ENCODE results near the gene FARP2.
"Not testable (repeated sequence)": the region's sequence is repeated elsewhere in the genome, so short reads cannot be mapped to it uniquely, and the experiment has no call there.

Gene FARP2

DNA sequence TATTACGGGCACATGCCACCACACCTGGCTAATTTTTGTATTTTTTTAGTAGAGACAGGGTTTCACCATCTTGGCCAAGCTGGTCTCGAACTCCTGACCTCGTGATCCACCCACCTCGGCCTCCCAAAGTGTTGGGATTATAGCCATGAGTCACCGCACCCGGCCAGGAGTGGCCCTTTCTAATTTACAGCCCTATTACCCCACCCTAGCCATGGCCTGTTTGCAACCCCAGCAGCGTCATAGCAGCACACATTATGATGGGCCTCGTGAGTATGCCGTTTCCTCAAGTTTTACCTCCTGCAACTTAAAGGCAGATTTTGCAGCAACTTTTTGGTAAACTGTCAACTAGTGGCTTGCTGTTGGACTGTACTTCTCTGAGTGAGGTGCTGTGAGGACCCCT, 97.8 kb downstream of the FARP2 start:
- not testable (repeated sequence) for DNase-seq (ENCODE audit: low read depth in 3 of 3)

- no peak for DNase-seq (ENCODE audit: low read depth in 3 of 3)
Observed at GRCh38 chr2:241454837-241455485, 98.9 kb downstream of the FARP2 start.

- no peak for DNase-seq (ENCODE audit: low read depth in 3 of 3)
Observed at GRCh38 chr2:241456546-241456945, 100.5 kb downstream of the FARP2 start.

- no peak for DNase-seq (ENCODE audit: low read depth in 3 of 3)
Observed at GRCh38 chr2:241458687-241459086, 102.6 kb downstream of the FARP2 start.

DNA sequence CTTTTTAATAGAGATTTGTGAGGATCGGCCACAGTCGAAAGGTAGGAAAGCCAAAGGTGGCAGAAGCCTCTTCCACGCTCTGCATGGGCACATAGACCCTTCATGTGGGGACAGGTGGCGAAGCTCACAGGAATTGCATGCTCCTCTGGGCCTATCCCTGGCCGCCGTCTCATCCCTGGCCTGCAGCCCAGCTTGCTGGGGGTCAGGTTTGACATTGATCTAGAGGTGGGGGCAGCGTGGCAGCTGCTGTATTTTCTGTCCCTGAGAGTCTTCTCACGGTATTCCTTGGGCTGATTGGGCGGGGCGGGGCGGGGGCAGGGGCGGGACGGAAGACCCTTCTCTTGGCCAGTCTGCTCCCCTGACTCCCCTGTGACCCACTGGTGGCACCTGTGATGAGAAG, 103.4 kb downstream of the FARP2 start:
- DNase-seq (ENCODE audit: low read depth in 3 of 3): no peak

GRCh38 chr2:241460631-241461030, 104.5 kb downstream of the FARP2 start:
- no peak for DNase-seq (ENCODE audit: low read depth in 3 of 3)

DNA sequence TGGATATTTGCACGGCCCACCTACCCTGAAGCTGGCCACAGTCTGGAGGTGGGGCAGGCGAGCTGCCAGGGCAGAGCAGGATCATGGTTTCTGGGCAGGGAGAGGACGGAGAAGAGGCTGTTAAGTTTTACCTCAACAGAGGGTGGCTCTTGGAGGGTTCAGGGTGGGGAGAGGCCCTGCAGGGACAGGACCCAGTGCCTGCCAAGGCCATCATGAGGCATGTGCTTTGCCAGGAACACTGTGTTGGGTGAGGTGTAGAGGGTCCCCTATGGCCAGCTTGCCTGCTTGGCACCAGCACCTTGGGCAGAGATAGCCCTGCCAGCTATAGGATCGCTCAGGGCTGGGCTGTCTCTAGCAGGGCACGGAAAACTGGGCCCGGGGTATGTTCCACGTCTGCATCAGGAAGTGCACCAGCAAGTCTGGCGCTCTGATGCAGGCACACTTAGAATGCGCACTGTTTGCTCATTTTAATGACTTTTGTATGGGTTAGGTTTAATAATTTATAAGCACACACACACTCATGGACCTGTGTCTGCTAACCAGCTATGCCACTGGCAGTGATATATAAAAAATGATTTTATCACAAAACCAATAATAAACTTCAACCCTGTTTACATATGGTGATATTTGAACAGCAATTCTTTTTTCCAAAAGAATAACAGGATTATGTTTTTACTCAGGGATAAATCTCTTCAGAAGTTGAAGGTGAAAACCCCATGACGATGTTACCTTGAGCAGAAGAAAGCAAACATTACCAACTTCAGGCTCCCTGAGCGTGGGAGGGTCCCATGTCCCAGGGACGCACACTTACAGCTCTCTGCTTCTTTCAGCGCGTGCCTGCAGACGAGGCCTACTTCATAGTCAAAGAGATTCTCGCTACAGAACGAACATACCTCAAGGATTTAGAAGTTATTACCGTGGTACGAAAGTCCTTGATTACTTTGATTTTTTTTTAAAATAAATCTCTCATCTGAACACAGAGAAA, 105.9 kb downstream of the FARP2 start:
- no peak for DNase-seq (ENCODE audit: low read depth in 3 of 3)

DNA sequence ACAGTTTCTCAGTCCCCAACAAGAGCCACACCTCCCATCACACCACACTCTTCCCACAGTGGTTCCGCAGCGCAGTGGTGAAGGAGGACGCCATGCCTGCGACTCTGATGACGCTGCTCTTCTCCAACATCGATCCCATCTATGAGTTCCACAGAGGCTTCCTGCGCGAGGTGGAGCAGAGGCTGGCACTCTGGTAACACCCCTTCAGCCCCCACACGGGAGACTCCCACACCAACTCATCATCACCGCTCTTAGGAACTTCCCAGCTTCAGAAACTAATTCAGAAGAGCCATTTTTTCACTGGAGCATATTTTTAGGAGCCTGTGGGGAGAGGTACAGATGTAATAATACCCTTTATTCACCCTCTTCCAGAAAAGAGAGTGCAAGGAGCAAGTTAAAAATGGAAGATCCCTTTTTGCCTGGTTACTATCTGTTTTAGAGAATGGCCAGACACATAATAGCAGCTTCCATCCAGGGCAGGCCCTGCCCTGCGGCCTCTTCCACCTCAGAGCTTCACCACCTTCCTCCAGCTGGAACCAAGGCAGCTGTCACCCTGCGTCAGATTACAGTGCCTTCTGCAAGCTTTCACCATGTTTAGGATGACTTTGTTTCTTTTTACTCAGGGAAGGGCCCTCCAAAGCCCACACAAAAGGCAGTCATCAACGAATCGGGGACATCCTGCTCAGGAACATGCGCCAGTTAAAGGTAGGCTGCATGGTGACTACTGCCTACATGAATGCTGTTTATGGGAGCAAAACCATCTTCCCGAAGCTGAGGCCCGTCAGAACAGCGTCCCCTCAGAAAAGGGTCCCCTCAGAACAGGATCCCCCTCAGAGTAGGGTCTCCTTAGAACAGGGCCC, 107.4 kb downstream of the FARP2 start:
- DNase-seq (ENCODE audit: low read depth in 3 of 3): no peak

- no peak for DNase-seq (ENCODE audit: low read depth in 3 of 3)
Observed at GRCh38 chr2:241465543-241465942, 109.5 kb downstream of the FARP2 start.

GRCh38 chr2:241466230-241466629, 110.1 kb downstream of the FARP2 start:
- DNase-seq (ENCODE audit: low read depth in 3 of 3): no peak

DNA sequence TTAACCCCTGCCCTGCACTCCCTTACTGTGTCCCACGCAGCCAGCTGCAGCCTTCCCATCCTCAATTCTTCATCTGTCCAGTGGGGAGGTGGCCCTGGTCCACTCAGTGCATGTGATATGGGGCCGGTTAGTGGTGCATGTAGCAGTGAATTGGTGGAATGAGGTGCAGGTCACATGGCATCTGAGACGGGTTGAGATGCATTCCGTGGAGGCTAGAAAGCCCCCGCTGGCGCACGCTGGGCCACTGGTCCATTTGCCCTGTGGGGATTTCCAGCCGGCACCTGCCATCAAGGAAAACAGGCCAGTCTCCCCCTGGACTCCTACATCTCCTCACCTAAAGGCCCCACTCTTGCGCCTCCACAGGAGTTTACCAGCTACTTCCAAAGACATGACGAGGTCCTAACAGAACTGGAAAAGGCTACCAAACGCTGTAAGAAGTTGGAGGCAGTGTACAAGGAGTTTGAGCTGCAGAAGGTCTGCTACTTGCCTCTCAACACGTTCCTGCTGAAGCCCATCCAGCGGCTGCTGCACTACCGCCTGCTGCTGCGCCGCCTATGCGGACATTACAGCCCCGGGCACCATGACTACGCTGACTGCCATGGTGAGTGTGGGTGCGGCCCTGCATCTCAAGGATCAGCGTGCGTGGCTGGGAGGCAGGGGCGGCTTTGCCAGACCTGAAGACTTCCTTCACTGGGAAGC, 111.8 kb downstream of the FARP2 start:
- no peak for DNase-seq (ENCODE audit: low read depth in 3 of 3)

GRCh38 chr2:241468476-241468781, 112.3 kb downstream of the FARP2 start:
- DNase-seq (ENCODE audit: low read depth in 3 of 3): no peak

- no peak for DNase-seq (ENCODE audit: low read depth in 3 of 3)
Observed at GRCh38 chr2:241469746-241470145, 113.7 kb downstream of the FARP2 start.

- DNase-seq (ENCODE audit: low read depth in 3 of 3): no peak
Observed at GRCh38 chr2:241473399-241473798, 117.3 kb downstream of the FARP2 start.

DNA sequence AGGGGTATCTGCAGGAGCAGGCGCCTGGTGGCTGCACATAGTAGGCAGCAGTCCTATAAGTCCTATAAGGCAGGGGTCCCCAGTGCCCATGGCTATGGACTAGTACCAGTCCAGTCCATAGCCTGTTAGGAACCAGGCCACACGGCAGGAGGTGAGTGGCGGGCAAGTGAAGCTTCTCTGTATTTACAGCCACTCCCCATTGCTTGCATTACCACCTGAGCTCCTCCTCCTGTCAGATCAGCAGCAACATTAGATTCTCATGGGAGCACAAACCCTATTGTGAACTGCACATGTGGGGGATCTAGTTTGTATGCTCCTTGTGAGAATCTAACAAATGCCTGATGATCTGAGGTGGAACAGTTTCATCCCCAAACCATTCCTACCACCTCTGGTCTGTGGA, 119.2 kb downstream of the FARP2 start:
- no peak for DNase-seq (ENCODE audit: low read depth in 3 of 3)

DNA sequence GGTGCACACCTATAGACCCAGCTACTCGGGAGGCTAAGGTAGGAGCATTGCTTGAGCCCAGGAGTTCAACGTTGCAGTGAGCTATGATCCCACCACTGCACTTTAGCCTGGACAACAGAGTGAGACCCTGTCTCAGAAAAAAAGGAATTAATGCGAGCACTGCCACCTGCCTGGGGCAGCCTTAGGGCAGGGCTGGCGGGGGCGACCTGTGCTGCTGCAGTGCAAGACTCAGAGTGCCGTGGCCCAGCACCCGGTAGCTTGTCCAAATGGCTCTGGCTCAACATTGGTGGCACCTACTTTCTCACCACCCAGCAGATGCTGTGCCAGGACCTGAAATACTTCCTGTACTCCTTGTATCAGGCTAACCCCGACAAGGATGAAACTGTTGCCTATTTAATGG, 122.1 kb downstream of the FARP2 start:
- no peak for DNase-seq (ENCODE audit: low read depth in 3 of 3)

- no peak for DNase-seq (ENCODE audit: low read depth in 3 of 3)
Observed at GRCh38 chr2:241479026-241479898, 123.2 kb downstream of the FARP2 start.

- DNase-seq (ENCODE audit: low read depth in 3 of 3): no peak
Observed at GRCh38 chr2:241481687-241482086, 125.6 kb downstream of the FARP2 start.

- DNase-seq (ENCODE audit: low read depth in 3 of 3): no peak
Observed at GRCh38 chr2:241482126-241482955, 126.3 kb downstream of the FARP2 start.

- DNase-seq (ENCODE audit: low read depth in 3 of 3): no peak
Observed at GRCh38 chr2:241483305-241483704, 127.2 kb downstream of the FARP2 start.

All from stimulated activated CD4-positive, alpha-beta T cell treated with anti-CD3 and anti-CD28 coated beads, TNF-alpha, amount 100 ng/mL, for 4 hours (primary cell).